ENCODE measurements around the gene VMO1.
"Not testable (repeated sequence)": the region's sequence is repeated elsewhere in the genome, so short reads cannot be mapped to it uniquely, and the experiment has no call there.

Gene VMO1

GRCh38 chr17:4786106-4786511 lies at the start of gene VMO1:
VMO1 (minus strand) TSS chr17:4786364; CDS start chr17:4786352, 12 bp downstream.
- no peak for DNase-seq (ENCODE audit: low spot score)

- DNase-seq (ENCODE audit: low spot score), result no peak
These were observed 48.5 kb upstream of the VMO1 start for GRCh38 chr17:4834681-4835020.

GRCh38 chr17:4833941-4834680 lies 47.9 kb upstream of the VMO1 start:
- DNase-seq (ENCODE audit: low spot score), result no peak

- DNase-seq (ENCODE audit: low spot score), result peak; percentile 92
These were observed 47.2 kb upstream of the VMO1 start, which contains the start of gene MINK1 for GRCh38 chr17:4833178-4833940. MINK1 (plus strand) TSS chr17:4833340; CDS start chr17:4833584, 244 bp downstream.

GRCh38 chr17:4832829-4833177 lies 46.6 kb upstream of the VMO1 start:
- DNase-seq (ENCODE audit: low spot score), result not testable (repeated sequence)

GRCh38 chr17:4827399-4827798 lies 41.2 kb upstream of the VMO1 start:
- no peak for DNase-seq (ENCODE audit: low spot score)

GRCh38 chr17:4823373-4824089 lies 37.4 kb upstream of the VMO1 start:
- DNase-seq (ENCODE audit: low spot score), result no peak

- no peak for DNase-seq (ENCODE audit: low spot score)
These were observed 36.7 kb upstream of the VMO1 start for GRCh38 chr17:4822835-4823234.

- no peak for DNase-seq (ENCODE audit: low spot score)
These were observed 32.1 kb upstream of the VMO1 start for GRCh38 chr17:4818276-4818675.

GRCh38 chr17:4816826-4817225 lies 30.7 kb upstream of the VMO1 start:
- no peak for DNase-seq (ENCODE audit: low spot score)

GRCh38 chr17:4815043-4815675 lies 29.0 kb upstream of the VMO1 start:
- DNase-seq (ENCODE audit: low spot score), result no peak

- DNase-seq (ENCODE audit: low spot score), result no peak
These were observed 26.5 kb upstream of the VMO1 start for GRCh38 chr17:4812690-4813089.

GRCh38 chr17:4811471-4811870 lies 25.3 kb upstream of the VMO1 start:
- DNase-seq (ENCODE audit: low spot score), result no peak

GRCh38 chr17:4810696-4811290 lies 24.6 kb upstream of the VMO1 start:
- no peak for DNase-seq (ENCODE audit: low spot score)

- DNase-seq (ENCODE audit: low spot score), result no peak
These were observed 22.2 kb upstream of the VMO1 start for GRCh38 chr17:4808378-4808767.

GRCh38 chr17:4807605-4808377 lies 21.6 kb upstream of the VMO1 start:
- no peak for DNase-seq (ENCODE audit: low spot score)

- DNase-seq (ENCODE audit: low spot score), result peak; percentile 88
These were observed 20.8 kb upstream of the VMO1 start, which contains the start of gene PLD2 for GRCh38 chr17:4806777-4807604. PLD2 (plus strand) TSS chr17:4807152; CDS start chr17:4807773, 621 bp downstream.

GRCh38 chr17:4806456-4806776 lies 20.3 kb upstream of the VMO1 start:
- no peak for DNase-seq (ENCODE audit: low spot score)

GRCh38 chr17:4802228-4802627 lies 16.1 kb upstream of the VMO1 start, which contains the start of gene C17orf114:
C17orf114 (minus strand) TSS chr17:4802328.
- no peak for DNase-seq (ENCODE audit: low spot score)
